ENCODE results near the gene NCKAP5L.
"Not testable (repeated sequence)": the region's sequence is repeated elsewhere in the genome, so short reads cannot be mapped to it uniquely, and the experiment has no call there.

NCKAP5L gene

DNA sequence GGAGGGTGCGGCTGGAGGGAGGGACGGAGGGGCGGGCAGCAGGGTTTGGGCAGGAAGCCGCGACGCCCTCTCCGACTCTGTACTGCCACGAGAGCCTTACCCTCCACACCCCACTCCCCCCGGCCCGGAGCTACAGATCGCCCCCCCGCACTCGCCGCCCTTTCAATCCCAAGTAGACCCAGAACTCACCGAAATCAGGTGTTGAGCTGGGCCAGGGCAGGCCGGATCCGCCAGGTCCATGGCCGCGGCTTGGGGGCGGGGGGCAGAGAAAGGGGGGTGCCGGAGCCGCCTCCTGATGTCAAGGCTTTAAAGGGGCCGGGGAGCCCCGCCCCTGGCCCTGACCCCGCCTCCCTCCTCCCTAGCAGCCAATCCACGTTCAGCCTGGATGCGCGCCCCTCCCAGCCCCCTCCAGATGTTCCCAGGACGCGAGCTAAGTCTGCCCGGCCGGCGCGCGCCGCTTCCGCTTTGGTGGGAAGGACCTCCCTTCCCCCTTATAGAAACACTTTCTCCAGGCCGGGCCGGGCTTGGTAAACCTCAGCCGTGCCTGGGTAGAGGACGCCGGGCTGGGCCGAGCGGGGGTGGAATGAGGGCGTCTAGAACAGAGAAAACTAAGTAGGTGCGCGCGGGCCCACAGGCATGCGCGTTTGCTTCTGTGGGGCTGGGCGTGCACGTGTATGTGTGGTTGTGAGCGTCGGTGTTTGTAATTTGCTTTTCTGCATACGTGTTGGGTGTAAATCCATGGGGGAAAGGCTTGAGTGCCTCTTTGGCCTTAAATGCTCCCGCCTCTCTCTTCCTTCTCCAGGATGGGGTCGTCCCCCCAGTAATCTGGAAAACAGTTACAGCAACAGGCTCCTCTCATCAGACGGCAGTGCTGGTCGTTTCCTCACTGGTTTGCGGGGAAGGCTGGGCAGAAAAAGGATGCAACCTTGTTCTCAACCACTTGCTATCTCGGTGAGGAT, at the start of gene NCKAP5L:
Gene NCKAP5L (minus strand): TSS at position 281 of the 959 bp plus-strand sequence. CDS start 24,369 bp downstream, outside the sequence.
- peak; percentile 83 for DNase-seq (ENCODE audit: low read depth, low spot score)

GRCh38 chr12:49877066-49877465, 48.9 kb upstream of the NCKAP5L start:
- DNase-seq (ENCODE audit: low read depth, low spot score), result no peak

- no peak for DNase-seq (ENCODE audit: low read depth, low spot score)
These were observed 47.9 kb upstream of the NCKAP5L start for GRCh38 chr12:49876070-49876469.

- no peak for DNase-seq (ENCODE audit: low read depth, low spot score)
These were observed 47.0 kb upstream of the NCKAP5L start for GRCh38 chr12:49875115-49875720.

DNA sequence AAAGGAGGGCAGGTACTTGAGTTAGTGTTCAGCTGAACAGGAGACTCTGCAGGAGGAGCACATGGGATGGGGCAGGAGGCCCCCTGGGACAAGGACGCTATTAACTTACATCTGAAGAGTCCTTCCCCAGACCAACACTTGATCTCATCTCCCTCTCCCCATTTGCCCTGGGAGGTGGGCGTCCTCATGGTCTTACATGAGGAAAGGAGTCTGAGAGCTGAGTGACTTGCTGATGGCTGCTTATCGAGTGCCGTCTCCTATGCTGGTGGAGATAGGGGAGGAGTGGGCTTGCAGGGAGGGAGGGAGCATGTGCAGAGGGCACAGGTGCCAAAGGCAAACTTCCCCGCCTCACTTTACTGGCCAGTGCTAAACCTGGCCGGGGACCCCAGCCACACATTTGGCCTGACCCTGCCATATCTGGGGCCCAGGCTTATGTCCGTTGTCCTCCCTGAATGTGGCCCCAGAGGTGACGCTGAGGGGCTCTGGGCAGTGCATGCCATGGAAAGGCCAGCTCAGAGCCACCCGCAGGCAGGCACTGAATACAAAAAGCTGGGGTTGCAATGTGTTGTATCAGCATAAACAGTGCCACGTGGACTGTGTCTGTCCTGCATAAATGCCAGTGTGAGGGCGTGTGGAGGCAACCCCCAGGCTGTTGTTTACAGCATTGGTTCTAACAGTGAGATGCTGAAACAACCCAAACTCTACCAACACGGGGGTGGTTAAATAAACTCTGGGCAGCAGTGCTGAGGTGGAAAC, 46.1 kb upstream of the NCKAP5L start:
- no peak for DNase-seq (ENCODE audit: low read depth, low spot score)

GRCh38 chr12:49873361-49873934, 45.2 kb upstream of the NCKAP5L start:
- DNase-seq (ENCODE audit: low read depth, low spot score), result no peak

- no peak for DNase-seq (ENCODE audit: low read depth, low spot score)
These were observed 44.6 kb upstream of the NCKAP5L start for GRCh38 chr12:49872781-49873181.

DNA sequence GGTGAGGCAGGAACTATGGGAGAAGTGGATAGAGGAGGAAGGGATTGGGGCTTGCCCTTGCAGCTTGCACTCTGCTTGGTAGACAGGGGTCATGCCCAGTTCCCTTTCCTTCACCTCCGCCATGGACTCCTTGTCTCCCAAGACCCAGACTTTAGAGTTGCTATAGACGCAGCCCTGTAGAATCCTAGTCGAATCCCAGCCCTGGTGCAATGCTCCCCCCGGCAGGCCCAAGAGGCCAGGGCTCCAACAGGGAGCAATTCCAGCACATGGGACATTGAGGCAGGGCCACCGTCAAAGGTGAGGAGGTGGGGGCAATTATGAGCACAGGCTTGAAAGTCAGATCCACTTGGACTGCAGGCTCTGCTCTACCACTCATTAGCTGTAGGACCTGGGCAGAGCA, 44.2 kb upstream of the NCKAP5L start:
- DNase-seq (ENCODE audit: low read depth, low spot score), result no peak

DNA sequence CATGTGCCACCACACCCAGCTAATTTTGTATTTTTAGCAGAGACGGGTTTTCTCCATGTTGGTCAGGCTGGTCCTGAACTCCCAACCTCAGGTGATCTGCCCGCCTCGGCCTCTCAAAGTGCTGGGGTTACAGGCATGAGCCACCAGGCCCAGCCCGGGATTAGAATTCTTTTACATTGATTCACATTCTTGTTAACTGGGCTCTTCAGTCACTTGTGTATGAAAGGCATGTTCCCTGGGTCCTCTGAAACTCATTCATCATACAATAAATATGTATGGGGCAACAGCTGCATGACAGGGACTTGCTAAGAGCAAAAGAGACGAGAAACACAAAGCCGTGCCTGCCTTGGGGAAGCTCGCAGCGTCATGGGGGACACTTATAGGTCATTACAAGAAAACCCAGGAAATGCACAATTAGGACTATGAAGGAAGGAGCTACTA, 43.6 kb upstream of the NCKAP5L start:
- not testable (repeated sequence) for DNase-seq (ENCODE audit: low read depth, low spot score)

DNA sequence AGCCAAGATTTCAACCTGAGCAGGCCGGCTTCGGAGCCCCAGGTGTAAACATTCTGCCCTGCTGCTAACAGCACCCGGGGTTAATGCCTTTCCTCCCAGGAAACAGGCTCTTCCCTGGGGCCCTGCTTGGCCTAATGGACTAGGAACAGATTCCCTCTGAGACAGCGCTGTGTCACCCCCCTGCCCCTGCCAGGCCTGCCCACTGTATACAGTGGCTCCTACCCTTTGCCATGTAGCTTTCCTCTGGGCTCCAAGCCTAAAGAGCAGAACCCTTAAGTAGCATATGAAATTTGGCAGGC, 43.0 kb upstream of the NCKAP5L start:
- DNase-seq (ENCODE audit: low read depth, low spot score), result no peak

GRCh38 chr12:49870501-49871262, 42.5 kb upstream of the NCKAP5L start:
- no peak for DNase-seq (ENCODE audit: low read depth, low spot score)

GRCh38 chr12:49869816-49870500, 41.7 kb upstream of the NCKAP5L start:
- DNase-seq (ENCODE audit: low read depth, low spot score), result no peak

DNA sequence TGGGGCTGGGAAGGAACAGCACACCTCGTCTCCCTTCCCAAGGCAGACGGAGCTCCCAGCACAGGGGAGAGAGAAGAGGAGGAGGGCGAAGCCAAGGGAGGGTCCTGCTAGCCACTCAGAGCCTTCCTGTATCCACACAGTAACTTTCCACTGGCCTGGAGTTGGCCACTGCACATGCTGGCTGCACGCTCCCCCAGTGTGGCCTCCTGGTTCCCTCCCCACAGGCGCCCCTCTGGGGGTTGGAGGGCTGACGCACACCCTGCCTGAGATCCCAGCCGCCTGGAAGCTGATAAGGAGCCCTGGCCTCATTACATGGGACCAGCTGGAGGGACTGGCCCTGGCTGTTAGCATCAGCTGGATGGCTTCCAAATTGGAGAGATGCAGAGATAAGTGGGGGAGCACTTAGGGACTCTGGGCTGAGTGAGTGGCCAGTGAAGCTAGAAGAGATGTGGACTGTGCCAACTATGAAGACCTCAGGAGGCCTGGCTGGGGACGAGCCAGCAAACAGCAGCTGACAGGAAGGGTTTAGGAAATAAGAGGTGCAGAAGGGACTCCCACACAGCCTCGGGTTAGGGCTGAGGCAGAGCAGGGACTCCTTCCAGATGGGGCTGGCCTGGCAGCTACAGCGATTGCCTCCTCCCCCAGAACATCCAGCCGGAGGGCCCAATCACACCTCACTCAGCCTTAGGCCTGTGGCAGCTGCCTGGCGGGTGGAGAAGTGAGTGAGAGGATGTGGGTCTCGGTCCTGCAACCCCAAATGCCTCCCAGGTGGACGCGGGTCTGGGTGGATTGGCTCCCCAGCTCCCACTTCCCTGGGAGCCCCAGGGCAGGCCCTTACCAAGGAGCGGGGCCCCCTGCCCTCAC, 41.0 kb upstream of the NCKAP5L start:
- no peak for DNase-seq (ENCODE audit: low read depth, low spot score)

- DNase-seq (ENCODE audit: low read depth, low spot score), result no peak
These were observed 40.2 kb upstream of the NCKAP5L start for GRCh38 chr12:49868449-49868848.

DNA sequence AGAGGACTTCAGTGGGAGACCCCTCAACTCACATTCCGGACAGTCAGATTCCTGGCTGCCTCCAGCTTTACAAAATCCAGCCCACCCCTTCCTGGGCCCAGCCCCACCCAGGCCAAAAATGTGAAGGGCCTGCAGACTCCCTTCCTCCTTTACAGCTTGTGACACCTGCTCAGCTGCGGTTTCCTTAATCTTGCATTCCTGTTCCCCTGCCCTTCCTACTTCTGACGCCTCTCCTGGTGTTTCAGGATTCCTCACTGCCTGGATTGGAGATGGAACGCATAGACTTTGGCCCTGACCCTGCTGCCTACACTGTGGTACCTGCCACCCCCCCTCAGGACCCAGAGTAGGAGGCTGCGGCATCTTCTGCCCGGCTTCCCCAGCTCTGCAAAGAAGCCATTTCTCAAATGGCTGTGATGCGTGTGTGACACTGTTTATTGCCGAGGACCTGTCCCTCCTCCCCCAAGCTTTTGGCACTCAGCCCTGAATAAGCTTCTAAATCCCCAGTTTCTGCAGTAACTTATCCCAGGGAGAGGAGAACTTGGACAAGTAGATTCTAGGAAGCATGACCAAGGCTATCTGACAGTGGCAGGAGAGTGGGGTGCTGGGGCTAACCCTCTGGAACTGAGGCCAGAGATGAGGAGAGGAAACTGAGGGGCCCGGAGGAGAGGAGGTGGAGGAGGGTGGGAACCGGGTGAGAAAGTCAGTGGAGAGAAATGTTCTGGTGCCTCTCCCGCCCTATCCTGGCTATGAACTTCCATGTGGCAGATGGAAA, 39.5 kb upstream of the NCKAP5L start:
- no peak for DNase-seq (ENCODE audit: low read depth, low spot score)

GRCh38 chr12:49866859-49867569, 38.8 kb upstream of the NCKAP5L start:
- peak; percentile 48 for DNase-seq (ENCODE audit: low read depth, low spot score)

DNA sequence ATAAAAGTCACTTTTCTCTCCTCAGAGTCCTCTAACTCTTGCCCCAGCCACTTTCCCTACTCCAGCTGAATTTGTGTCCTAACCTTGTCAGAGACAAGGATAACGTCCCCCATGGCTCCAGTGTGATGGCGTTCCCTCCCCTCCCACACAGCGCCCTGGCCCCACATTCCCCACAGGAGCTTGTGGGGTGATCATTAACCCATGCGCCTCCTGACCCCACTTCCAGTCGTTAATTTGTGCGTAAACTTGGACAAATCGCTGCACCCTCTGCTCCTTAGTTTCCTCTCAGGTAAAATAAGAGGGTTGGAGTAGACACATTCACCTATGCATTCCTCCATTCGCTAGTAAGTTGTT, 37.5 kb upstream of the NCKAP5L start:
- no peak for DNase-seq (ENCODE audit: low read depth, low spot score)

DNA sequence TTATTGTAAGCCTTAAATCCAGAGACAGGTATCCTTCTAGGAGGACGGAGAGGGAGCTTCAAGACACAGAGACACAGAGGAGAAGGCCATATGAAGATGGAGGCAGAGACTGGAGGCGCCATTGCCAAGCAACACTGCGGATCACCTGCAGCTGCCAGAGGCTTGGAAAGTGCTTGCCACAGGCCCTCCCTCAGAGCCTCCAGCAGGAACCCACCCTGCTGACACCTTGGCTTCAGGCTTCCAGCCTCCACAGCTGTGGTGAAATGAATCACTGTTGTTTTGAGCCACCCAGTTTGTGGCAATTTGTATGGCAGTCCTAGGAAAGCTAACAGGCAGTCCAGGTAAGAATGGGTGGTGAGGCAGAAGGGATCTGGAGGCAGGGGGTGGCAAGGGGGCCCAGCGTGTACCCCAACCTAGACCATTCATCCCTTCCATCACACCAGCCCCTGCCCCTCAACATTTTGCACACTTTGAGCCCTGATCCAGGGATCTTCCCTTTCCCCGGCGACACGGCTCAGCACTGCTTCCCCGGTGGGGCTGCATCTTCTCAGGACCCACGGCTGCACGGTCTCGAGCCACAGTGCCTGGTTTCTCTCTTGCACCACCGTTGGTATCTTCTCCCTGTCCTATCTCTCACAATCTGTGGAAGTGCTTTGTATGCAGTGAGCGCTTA, 37.0 kb upstream of the NCKAP5L start:
- DNase-seq (ENCODE audit: low read depth, low spot score), result no peak

All from activated CD4-positive, CD25-positive, alpha-beta regulatory T cell treated with anti-CD3 and anti-CD28 coated beads, Interleukin-2, amount 50 U/mL, for 16 hours (primary cell).